HUES6 (cell line): ENCODE data around the gene CNDP2.
"Not testable (repeated sequence)": the region's sequence is repeated elsewhere in the genome, so short reads cannot be mapped to it uniquely, and the experiment has no call there.

ENCODE experiments used
- H3K27ac ChIP-seq: 2 replicates; pipeline ENCODE4 v1.7.0; 2013; ENCODE audit warnings: low read depth, mild to moderate bottlenecking, low read length, inconsistent platforms
- H3K27me3 ChIP-seq: 2 replicates; pipeline ENCODE4 v1.6.1; 2013; ENCODE audit warnings: low read length; ENCODE audit not compliant: control insufficient read depth, insufficient read depth
- H3K36me3 ChIP-seq: 2 replicates; pipeline ENCODE4 v1.6.1; 2013; ENCODE audit warnings: low read length; ENCODE audit not compliant: control insufficient read depth, insufficient read depth
- H3K4me1 ChIP-seq: 2 replicates; pipeline ENCODE4 v1.6.1; 2013; ENCODE audit warnings: low read length; ENCODE audit not compliant: control insufficient read depth, insufficient read depth
- H3K4me3 ChIP-seq: 2 replicates; pipeline ENCODE4 v1.5.1; 2013; ENCODE audit warnings: low read depth, low read length
- H3K9ac ChIP-seq: one replicate; pipeline ENCODE4 v1.6.1; 2013; ENCODE audit warnings: mild to moderate bottlenecking, low read length
- H3K9me3 ChIP-seq: 2 replicates; pipeline ENCODE4 v1.6.1; 2013; ENCODE audit warnings: low read depth, low read length; ENCODE audit not compliant: control insufficient read depth, insufficient read depth

CNDP2 gene

DNA sequence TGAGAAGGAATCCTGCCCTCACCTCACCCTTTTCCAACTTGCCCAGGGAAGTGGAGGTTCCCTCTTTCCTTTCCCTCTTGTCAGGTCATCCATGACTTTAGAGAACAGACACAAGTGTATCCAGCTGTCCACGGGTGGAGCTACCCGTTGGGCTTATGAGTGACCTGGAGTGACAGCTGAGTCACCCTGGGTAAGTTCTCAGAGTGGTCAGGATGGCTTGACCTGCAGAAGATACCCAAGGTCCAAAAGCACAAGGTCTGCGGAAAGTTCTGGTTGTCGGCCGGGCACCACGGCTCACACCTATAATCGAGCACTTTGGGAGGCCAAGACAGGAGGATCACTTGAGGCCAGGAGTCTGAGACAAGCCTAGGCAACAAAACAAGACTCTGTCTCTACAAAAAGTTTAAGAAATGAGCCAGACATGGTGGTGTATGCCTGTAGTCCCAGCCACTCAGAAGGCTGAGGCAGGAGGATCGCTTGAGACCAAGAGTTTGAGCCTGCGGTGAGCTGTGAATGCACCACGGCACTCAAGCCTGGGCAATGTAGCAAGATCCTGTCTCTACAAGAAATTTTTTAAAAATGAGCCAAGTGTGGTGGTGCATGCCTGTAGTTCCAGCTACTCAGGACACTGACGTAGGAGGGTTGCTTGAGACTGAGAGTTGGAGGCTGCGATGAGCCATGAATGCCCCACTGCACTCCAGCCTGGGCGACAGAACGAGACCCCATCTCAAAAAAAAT lies 24.1 kb downstream of the CNDP2 start:
- peaks cover 67% of the 10 kb centered on the region for H3K36me3 ChIP-seq

DNA sequence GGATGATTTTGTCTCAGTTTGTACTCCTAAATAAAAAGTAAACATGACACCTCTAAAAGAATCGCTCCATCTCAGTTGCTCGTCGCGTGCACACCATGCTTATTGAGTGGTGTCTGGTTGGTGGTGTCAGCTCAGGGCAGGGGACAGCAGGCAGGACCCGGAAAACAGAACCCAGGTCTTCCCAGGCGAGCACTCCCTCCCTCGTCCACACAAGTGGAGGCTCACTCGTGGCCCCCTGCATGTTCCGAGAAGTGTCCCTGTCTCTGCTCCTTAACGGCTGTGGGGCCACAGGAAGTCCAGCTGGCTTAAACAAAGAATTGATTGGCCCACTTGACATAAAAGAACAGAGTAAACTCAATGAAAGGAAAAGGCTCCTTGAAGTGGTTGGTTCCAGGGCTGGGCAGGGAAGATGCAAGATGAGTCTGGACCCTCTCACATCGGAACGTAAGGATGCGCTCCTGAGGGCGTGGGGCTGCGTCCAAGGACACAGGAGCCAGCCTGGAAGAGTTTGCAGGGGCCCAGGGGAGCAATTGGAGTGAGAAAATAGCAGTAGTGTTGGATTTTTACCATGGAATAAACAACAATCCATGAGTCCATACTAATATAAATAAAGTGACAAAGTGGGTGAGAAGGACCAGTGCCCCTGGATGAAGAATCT lies 25.0 kb downstream of the CNDP2 start:
- Histone ChIP-seq H3K27me3 (no peaks in the 10 kb centered on the region), H3K4me1 (no peaks in the 10 kb centered on the region), H3K4me3 (no peak overlapping the region), H3K36me3 (peaks cover 58% of the 10 kb centered on the region), H3K27ac (no peak overlapping the region), H3K9me3 (peaks cover 7% of the 10 kb centered on the region; the same call in 1 of the 2 replicates), H3K9ac (no peak overlapping the region)

More for the DNA sequence above, 24.1 kb downstream of the CNDP2 start:
- H3K27me3 ChIP-seq = no peaks in the 10 kb centered on the region
- H3K4me1 ChIP-seq = no peaks in the 10 kb centered on the region
- H3K9me3 ChIP-seq = peaks cover 7% of the 10 kb centered on the region; the same call in 1 of the 2 replicates
- no peak overlapping the region for H3K4me3 ChIP-seq
- no peak overlapping the region for H3K27ac ChIP-seq
- no peak overlapping the region for H3K9ac ChIP-seq

- Histone ChIP-seq H3K36me3 (peaks cover 42% of the 10 kb centered on the region), H3K9me3 (peaks cover 7% of the 10 kb centered on the region; the same call in 1 of the 2 replicates), H3K4me3 (no peak overlapping the region), H3K9ac (no peak overlapping the region), H3K27me3 (no peaks in the 10 kb centered on the region), H3K4me1 (no peaks in the 10 kb centered on the region), H3K27ac (no peak overlapping the region)
Measured at GRCh38 chr18:74522635-74523548, 26.7 kb downstream of the CNDP2 start.

DNA sequence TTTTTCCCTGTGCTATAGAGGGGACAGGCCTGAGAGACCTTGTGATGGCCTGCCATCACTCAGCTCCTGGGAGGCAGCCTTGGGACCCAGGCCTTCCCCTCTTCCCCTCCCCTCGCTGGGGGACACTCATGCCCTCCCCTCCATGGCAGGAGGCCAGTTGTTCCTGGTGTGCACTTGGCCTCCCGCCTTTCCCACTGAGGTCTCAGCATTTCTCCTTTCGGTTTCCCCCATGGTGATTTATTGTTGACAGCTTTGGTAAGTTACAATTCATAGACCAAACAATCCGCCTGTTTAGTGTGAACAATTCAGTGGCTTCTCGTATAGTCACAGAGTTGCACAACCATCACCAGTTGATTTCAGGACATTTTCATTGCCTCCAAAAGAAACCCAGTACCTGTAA lies 27.9 kb downstream of the CNDP2 start:
- Histone ChIP-seq H3K4me1 (no peaks in the 10 kb centered on the region), H3K4me3 (no peak overlapping the region), H3K27me3 (no peaks in the 10 kb centered on the region), H3K36me3 (peaks cover 32% of the 10 kb centered on the region), H3K27ac (no peak overlapping the region), H3K9me3 (peaks cover 7% of the 10 kb centered on the region; the same call in 1 of the 2 replicates), H3K9ac (no peak overlapping the region)

GRCh38 chr18:74524915-74525314 lies 28.8 kb downstream of the CNDP2 start:
- not testable (repeated sequence) for H3K27ac ChIP-seq, H3K9ac ChIP-seq, H3K27me3 ChIP-seq, H3K4me3 ChIP-seq, H3K4me1 ChIP-seq, H3K9me3 ChIP-seq
- peaks cover 24% of the 10 kb centered on the region for H3K36me3 ChIP-seq

DNA sequence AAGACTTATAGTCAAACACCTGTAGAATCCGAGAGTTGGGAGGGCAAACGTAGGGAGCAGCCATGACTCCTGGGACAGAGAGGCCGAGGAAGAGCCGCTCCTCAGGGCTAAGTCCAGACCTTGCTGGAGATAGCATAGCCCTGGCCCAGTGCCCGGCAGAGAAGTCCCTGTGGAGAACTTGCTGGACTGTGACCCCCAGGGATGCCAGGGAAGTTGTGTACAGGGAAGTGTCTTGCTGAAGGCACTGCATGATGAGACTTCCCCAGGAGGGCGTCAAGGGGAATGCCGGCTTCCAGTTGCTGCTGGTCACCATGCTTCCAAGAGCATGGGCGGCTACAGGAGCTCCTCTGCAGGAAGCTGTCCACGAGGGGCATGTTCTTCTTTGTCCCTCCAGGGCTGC lies 29.6 kb downstream of the CNDP2 start:
- Histone ChIP-seq H3K27me3 (no peaks in the 10 kb centered on the region), H3K4me3 (no peak overlapping the region), H3K27ac (no peak overlapping the region), H3K9me3 (peaks cover 7% of the 10 kb centered on the region; the same call in 1 of the 2 replicates), H3K4me1 (no peaks in the 10 kb centered on the region), H3K9ac (no peak overlapping the region), H3K36me3 (peaks cover 15% of the 10 kb centered on the region)

GRCh38 chr18:74526488-74526887 lies 30.3 kb downstream of the CNDP2 start:
- Histone ChIP-seq H3K27ac (no peak overlapping the region), H3K27me3 (0 out of 2 replicates have a peak, but pooled peaks cover 4% of the 10 kb centered on the region), H3K36me3 (peaks cover 8% of the 10 kb centered on the region), H3K9ac (no peak overlapping the region), H3K4me3 (no peak overlapping the region), H3K9me3 (peaks cover 7% of the 10 kb centered on the region; the same call in 1 of the 2 replicates), H3K4me1 (no peaks in the 10 kb centered on the region)

- H3K27ac ChIP-seq = no peak overlapping the region
Measured at GRCh38 chr18:74528478-74528877, 32.3 kb downstream of the CNDP2 start.

GRCh38 chr18:74528913-74529312 lies 32.8 kb downstream of the CNDP2 start:
- no peak overlapping the region for H3K27ac ChIP-seq
- H3K27me3 ChIP-seq = 0 out of 2 replicates have a peak, but pooled peaks cover 4% of the 10 kb centered on the region
- H3K9ac ChIP-seq = no peak overlapping the region

More at GRCh38 chr18:74528478-74528877, 32.3 kb downstream of the CNDP2 start:
- no peaks in the 10 kb centered on the region for H3K9me3 ChIP-seq
- H3K27me3 ChIP-seq = 0 out of 2 replicates have a peak, but pooled peaks cover 4% of the 10 kb centered on the region
- no peaks in the 10 kb centered on the region for H3K36me3 ChIP-seq
- no peak overlapping the region for H3K4me3 ChIP-seq
- H3K9ac ChIP-seq = no peak overlapping the region
- H3K4me1 ChIP-seq = no peaks in the 10 kb centered on the region

GRCh38 chr18:74529378-74529777 lies 33.2 kb downstream of the CNDP2 start:
- Histone ChIP-seq H3K4me1 (no peaks in the 10 kb centered on the region), H3K27ac (no peak overlapping the region), H3K9ac (no peak overlapping the region), H3K36me3 (no peaks in the 10 kb centered on the region), H3K4me3 (no peak overlapping the region), H3K27me3 (0 out of 2 replicates have a peak, but pooled peaks cover 4% of the 10 kb centered on the region), H3K9me3 (no peaks in the 10 kb centered on the region)

More at GRCh38 chr18:74528913-74529312, 32.8 kb downstream of the CNDP2 start:
- no peaks in the 10 kb centered on the region for H3K4me1 ChIP-seq
- no peak overlapping the region for H3K4me3 ChIP-seq
- no peaks in the 10 kb centered on the region for H3K36me3 ChIP-seq
- no peaks in the 10 kb centered on the region for H3K9me3 ChIP-seq
